Measurements from ENCODE around the gene BSND.

DNA sequence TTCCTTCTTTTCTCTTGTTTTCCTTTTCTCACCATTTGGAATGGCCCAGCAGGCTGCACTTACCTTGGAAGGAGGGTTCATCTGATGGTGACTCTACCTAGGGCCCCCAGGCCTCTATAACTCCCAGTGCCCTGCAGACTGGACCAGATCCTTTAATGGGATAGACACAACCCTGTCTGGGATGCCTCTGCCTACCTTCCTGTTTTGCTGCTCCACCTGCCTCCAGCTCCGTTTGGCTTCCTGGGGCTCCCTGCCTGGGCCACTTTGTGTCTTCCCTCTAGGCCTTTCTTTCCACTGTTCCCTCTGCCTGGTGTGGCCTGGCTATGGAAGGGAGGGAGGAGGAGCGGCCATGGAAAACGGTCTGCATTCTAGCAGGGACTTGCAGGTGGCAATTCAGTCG lies 48.1 kb downstream of the BSND start:
- TF ChIP-seq, protein P1, sequence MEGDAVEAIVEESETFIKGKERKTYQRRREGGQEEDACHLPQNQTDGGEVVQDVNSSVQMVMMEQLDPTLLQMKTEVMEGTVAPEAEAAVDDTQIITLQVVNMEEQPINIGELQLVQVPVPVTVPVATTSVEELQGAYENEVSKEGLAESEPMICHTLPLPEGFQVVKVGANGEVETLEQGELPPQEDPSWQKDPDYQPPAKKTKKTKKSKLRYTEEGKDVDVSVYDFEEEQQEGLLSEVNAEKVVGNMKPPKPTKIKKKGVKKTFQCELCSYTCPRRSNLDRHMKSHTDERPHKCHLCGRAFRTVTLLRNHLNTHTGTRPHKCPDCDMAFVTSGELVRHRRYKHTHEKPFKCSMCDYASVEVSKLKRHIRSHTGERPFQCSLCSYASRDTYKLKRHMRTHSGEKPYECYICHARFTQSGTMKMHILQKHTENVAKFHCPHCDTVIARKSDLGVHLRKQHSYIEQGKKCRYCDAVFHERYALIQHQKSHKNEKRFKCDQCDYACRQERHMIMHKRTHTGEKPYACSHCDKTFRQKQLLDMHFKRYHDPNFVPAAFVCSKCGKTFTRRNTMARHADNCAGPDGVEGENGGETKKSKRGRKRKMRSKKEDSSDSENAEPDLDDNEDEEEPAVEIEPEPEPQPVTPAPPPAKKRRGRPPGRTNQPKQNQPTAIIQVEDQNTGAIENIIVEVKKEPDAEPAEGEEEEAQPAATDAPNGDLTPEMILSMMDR (IDR thresholded peaks at IDR 0.05; ENCODE audit: low read length) = no peak
- TF ChIP-seq EZH2 (IDR thresholded peaks at IDR 0.05; ENCODE audit: borderline replicate concordance, low read length) = no peak
